Endothelial cell of umbilical vein (primary cell): Measurements from ENCODE around the gene TGM1. TPM values are rescaled to one million over a fixed set of nuclear protein-coding genes. Genes with fewer than 3 reads are reported as not detected.

ENCODE experiments used
- BruUV-seq: library from RNA; stranded (reverse); fragments of 400-500 nt; replicated peaks from 2 replicates; lab custom pipeline; 2021; lab: Mats Ljungman, UMichigan
- CTCF ChIA-PET: fragments of 300-600, 350-600 bp; sonication (Branson Sonifier 250); formaldehyde crosslinking; loops from one replicate; lab custom pipeline; 2021; ENCODE audit warnings: antibody characterized with exemption, inconsistent platforms; lab: Charles Lee
- POLR2A ChIA-PET: fragments of 300-600, 350-600 bp; sonication (Branson Sonifier 250); formaldehyde crosslinking; loops from one replicate; lab custom pipeline; 2021; ENCODE audit warnings: antibody characterized with exemption, inconsistent platforms; lab: Charles Lee
- DNase-seq: peaks from one replicate; pipeline ENCODE4 v3.0.0-alpha.2; 2011; ENCODE audit warnings: low read depth, low spot score
- FAIRE-seq: peaks from 2 replicates; lab custom pipeline; 2011; peaks lifted over from hg19 to GRCh38; lab: Jason Lieb, UNC
- H2AFZ ChIP-seq: 2 replicates; pipeline ENCODE4 v1.6.0; 2012; ENCODE audit warnings: low read depth, low read length, control low read depth, inconsistent platforms
- H3K27ac ChIP-seq: 2 replicates; pipeline ENCODE4 v1.5.1; 2011; ENCODE audit warnings: low read depth, mild to moderate bottlenecking, control low read depth, low read length, moderate library complexity; ENCODE audit not compliant: insufficient read depth
- H3K27me3 ChIP-seq, 2 experiments: 2 replicates each; pipeline versions ENCODE4 v1.6.0 to v1.6.1; 2011; ENCODE audit warnings: low read length in 2 of 2, mixed read lengths in 1 of 2; ENCODE audit not compliant: control insufficient read depth in 2 of 2, insufficient read depth in 2 of 2
- H3K36me3 ChIP-seq, 2 experiments: 2 replicates in 1 of 2; 3 replicates in 1 of 2; pipeline ENCODE4 v1.5.1; 2011; ENCODE audit warnings: low read length in 2 of 2, mild to moderate bottlenecking in 1 of 2, moderate library complexity in 1 of 2; ENCODE audit not compliant: control insufficient read depth in 2 of 2, insufficient read depth in 2 of 2; ENCODE audit errors: extremely low read depth in 1 of 2
- H3K4me1 ChIP-seq: 3 replicates; pipeline ENCODE4 v1.5.1; 2011; ENCODE audit warnings: mild to moderate bottlenecking, low read length; ENCODE audit not compliant: control insufficient read depth, insufficient read depth; ENCODE audit errors: extremely low read depth
- H3K4me2 ChIP-seq: 2 replicates; pipeline ENCODE4 v1.6.1; 2011; ENCODE audit warnings: low read length, control low read depth, mixed read lengths; ENCODE audit not compliant: insufficient read depth
- H3K4me3 ChIP-seq, 3 experiments: fragments of 200-600 bp in 1 of 3; sonication (generic), shearing (Covaris generic) in 1 of 3; replicated peaks in 1 of 3; 2 replicates each; pipeline ENCODE4 v1.5.1; 2011 to 2016; ENCODE audit warnings: control low read depth in 3 of 3, low read length in 3 of 3, mild to moderate bottlenecking in 2 of 3, inconsistent platforms in 1 of 3, low read depth in 1 of 3, moderate library complexity in 1 of 3; ENCODE audit not compliant: insufficient read depth in 1 of 3
- H3K79me2 ChIP-seq: 2 replicates; pipeline ENCODE4 v1.6.0; 2012; ENCODE audit warnings: low read length, inconsistent platforms; ENCODE audit not compliant: control insufficient read depth, insufficient read depth
- H3K9ac ChIP-seq: replicated peaks from 2 replicates; pipeline ENCODE3; 2011; ENCODE audit warnings: low read length, control low read depth; ENCODE audit not compliant: insufficient read depth; ENCODE audit errors: extremely low read depth
- H3K9me1 ChIP-seq: replicated peaks from 3 replicates; pipeline ENCODE4 v1.6.0; 2011; ENCODE audit warnings: mild to moderate bottlenecking, low read length; ENCODE audit not compliant: control insufficient read depth, insufficient read depth; ENCODE audit errors: extremely low read depth
- H3K9me3 ChIP-seq: replicated peaks from 2 replicates; pipeline ENCODE4 v1.5.1; 2012; ENCODE audit warnings: low read length, inconsistent platforms; ENCODE audit not compliant: control insufficient read depth, insufficient read depth
- H4K20me1 ChIP-seq: replicated peaks from 2 replicates; pipeline ENCODE3; 2011; ENCODE audit warnings: mild to moderate bottlenecking, low read length; ENCODE audit not compliant: control insufficient read depth, insufficient read depth; ENCODE audit errors: extremely low read depth
- EZH2 ChIP-seq: IDR thresholded peaks from 2 replicates; pipeline ENCODE4 v1.6.1; 2012; ENCODE audit warnings: borderline replicate concordance, low read depth, mild to moderate bottlenecking, moderate library complexity, low read length, inconsistent platforms; ENCODE audit not compliant: severe bottlenecking
- FOS ChIP-seq: IDR thresholded peaks from 2 replicates; pipeline ENCODE4 v1.6.1; 2011; ENCODE audit warnings: mild to moderate bottlenecking, low read length, moderate library complexity, borderline replicate concordance; ENCODE audit not compliant: insufficient read depth
- GATA2 ChIP-seq: IDR thresholded peaks from 2 replicates; pipeline ENCODE4 v1.7.0; 2011; ENCODE audit warnings: low read depth, mild to moderate bottlenecking, moderate library complexity, mixed read lengths, low read length; ENCODE audit not compliant: insufficient read length, insufficient read depth
- JUN ChIP-seq: IDR thresholded peaks from 2 replicates; pipeline ENCODE4 v1.6.1; 2011; ENCODE audit warnings: borderline replicate concordance, low read depth; ENCODE audit not compliant: insufficient read length, insufficient read depth
- MYC ChIP-seq: IDR thresholded peaks from one replicate; pipeline ENCODE4 v1.6.1; 2011; ENCODE audit warnings: mild to moderate bottlenecking, low read depth, low read length
- POLR2AphosphoS5 ChIP-seq: IDR thresholded peaks from 2 replicates; pipeline ENCODE4 v1.6.1; 2012; ENCODE audit warnings: low read depth, mild to moderate bottlenecking, control low read depth, low read length, moderate library complexity; ENCODE audit not compliant: insufficient read depth
- dilution Hi-C: fragments of 300-500 bp; cut with MboI; formaldehyde crosslinking; loops from one replicate; pipeline ENCODE4 v1.15.0; 2019; ENCODE audit warnings: low sequenced_read_pairs; ENCODE audit not compliant: extremely low pct_ligation_motif_present
- intact Hi-C: fragments of 100-400 bp; cut with micrococcal nuclease; formaldehyde crosslinking; loops from one replicate; pipeline ENCODE4 v1.10.0; 2022
- polyA plus RNA-seq, 4 experiments: library from polyadenylated mRNA; depleted of rRNA in 3 of 4; stranded (reverse) in 3 of 4; unstranded in 1 of 4; fragments of >200 nt; gene quantifications; 2 replicates each; pipeline versions ENCODE4 v1.2.1 to v1.2.3, GENCODE V29; 2011 to 2012; ENCODE audit warnings: missing spikeins in 1 of 4
- total RNA-seq: library from RNA; stranded (reverse); gene quantifications from 2 replicates; pipeline ENCODE4 v1.2.3, GENCODE V29; 2021

TGM1 gene
- total and polyA plus RNA-seq, 2 donors (not counting 3 experiments of a cell fraction or from before 2014, with no cell fraction given), result 1.0 to 3.4 TPM

GRCh38 chr14:24293525-24293924 lies 30.5 kb upstream of the TGM1 start:
- DNase-seq (no peak), FAIRE-seq (no peak)
- CTCF ChIA-PET, result interaction anchor here (0.9 to 1.9 kb wide), 4 partner anchors 11 to 112 kb away, joined by 3 to 13 read pairs (median 4); partner anchors contain the start of gene TINF2
- BruUV-seq, result no TSS peak
- Histone ChIP-seq H2AFZ (no peak overlapping the region), H3K9me3 (no peaks in the 10 kb centered on the region), H3K4me3 (no peak overlapping the region), H3K36me3 (peaks cover 5 to 19% of the 10 kb centered on the region in 2 experiments), H3K79me2 (no peaks in the 10 kb centered on the region), H3K4me1 (peaks cover 8% of the 10 kb centered on the region), H4K20me1 (no peaks in the 10 kb centered on the region), H3K4me2 (no peak overlapping the region), H3K27me3 (no peaks in the 10 kb centered on the region), H3K27ac (no peak overlapping the region), H3K9ac (no peak overlapping the region), H3K9me1 (no peaks in the 10 kb centered on the region)
- POLR2A ChIA-PET, result no interaction called here
- dilution Hi-C loops (no loop called here), intact Hi-C loops (no loop called here)
- TF ChIP-seq JUN, result no peak
- no peak for TF ChIP-seq MYC
- TF ChIP-seq GATA2, result no peak
- no peak for TF ChIP-seq POLR2AphosphoS5
- no peak for TF ChIP-seq FOS

DNA sequence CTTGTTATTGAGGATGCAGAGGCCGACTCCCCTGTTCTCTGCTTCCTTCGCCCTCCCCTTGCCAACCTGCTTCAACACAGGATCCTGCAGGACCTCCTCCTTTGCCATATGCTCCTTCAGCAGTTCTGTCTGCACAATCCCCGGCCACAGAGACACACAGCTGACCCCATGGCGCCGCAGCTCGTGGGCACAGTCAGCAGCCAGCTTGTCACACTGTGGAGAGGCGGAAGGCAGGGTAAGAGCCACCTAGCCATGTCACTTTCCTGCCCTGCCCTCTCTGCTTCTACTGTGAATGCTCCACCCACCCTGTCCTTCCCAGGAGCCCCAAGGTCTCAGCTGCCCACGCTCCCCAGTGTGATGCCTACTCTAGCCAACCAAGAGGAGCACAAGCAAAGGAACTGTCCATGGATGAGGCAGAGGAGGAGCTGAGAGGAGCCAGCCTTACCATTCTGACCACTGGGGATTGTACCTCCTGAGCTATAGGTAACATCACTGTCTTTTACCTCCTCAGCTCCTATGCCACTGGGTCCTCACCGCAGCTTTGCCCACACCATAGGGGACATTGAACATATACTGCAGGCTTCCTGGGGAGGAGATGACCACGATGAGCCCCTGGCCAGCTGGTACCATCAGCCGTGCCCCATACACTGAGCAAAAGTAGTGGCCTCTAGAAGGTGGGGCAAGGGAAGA lies 29.3 kb upstream of the TGM1 start:
- no peaks in the 10 kb centered on the region for H3K27me3 ChIP-seq
- ChIA-PET POLR2A (no interaction called here), CTCF (interaction anchor here (0.6 to 1.9 kb wide), 6 partner anchors 10 to 111 kb away, joined by 3 to 13 read pairs (median 4); partner anchors contain the start of genes CIDEB, MDP1 and TINF2)
- no peaks in the 10 kb centered on the region for H3K9me1 ChIP-seq
- no peaks in the 10 kb centered on the region for H4K20me1 ChIP-seq
- no peak overlapping the region for H3K9ac ChIP-seq
- H3K9me3 ChIP-seq, result no peaks in the 10 kb centered on the region
- no peaks in the 10 kb centered on the region for H3K79me2 ChIP-seq
- intact Hi-C loops, result no loop called here
- no peak overlapping the region for H2AFZ ChIP-seq
- H3K4me1 ChIP-seq, result peaks cover 8% of the 10 kb centered on the region
- H3K36me3 ChIP-seq, result peaks cover 5 to 19% of the 10 kb centered on the region in 2 experiments
- no TSS peak for BruUV-seq
- no peak for TF ChIP-seq EZH2
- TF ChIP-seq MYC, result no peak
- no peak for TF ChIP-seq JUN
- no peak for TF ChIP-seq POLR2AphosphoS5
- no peak overlapping the region for H3K27ac ChIP-seq
- no peak for DNase-seq
- no peak overlapping the region for H3K4me3 ChIP-seq
- dilution Hi-C loops, result no loop called here
- H3K4me2 ChIP-seq, result no peak overlapping the region
- no peak for FAIRE-seq
